Stimulated activated naive B cell treated with anti-CD40 and anti-IgM and Interleukin-4, amounts not matched to agents 10 μg/mL and 1 μg/mL and 100 μg/mL, for 72 hours (primary cell): Measurements from ENCODE around the gene HAND2.

Experiments used
- ATAC-seq, 2 donors: fragments of 150-1000 bp; cut with Tn5 transposase; replicated peaks; 2 replicates each; pipeline ENCODE4 v1.10.0; 2021; ENCODE audit warnings: moderate library complexity in 1 of 2
- DNase-seq: peaks from one replicate; pipeline ENCODE4 v3.0.0; 2021
- H3K27ac Mint-ChIP-seq: one replicate; pipeline ENCODE4 v1.8.0; 2022; ENCODE audit warnings: mild to moderate bottlenecking, mixed read lengths
- H3K27me3 Mint-ChIP-seq, 2 donors: one replicate each; pipeline ENCODE4 v1.8.0; 2022; ENCODE audit warnings: mixed read lengths in 2 of 2
- H3K36me3 Mint-ChIP-seq, 2 donors: one replicate each; pipeline ENCODE4 v1.8.0; 2022; ENCODE audit warnings: mixed read lengths in 2 of 2, mild to moderate bottlenecking in 1 of 2
- H3K4me1 Mint-ChIP-seq, 2 donors: one replicate each; pipeline ENCODE4 v1.8.0; 2022; ENCODE audit warnings: mixed read lengths in 2 of 2, mild to moderate bottlenecking in 1 of 2
- H3K4me3 Mint-ChIP-seq, 2 donors: one replicate each; pipeline ENCODE4 v1.8.0; 2022; ENCODE audit warnings: mild to moderate bottlenecking in 2 of 2, mixed read lengths in 2 of 2, moderate library complexity in 1 of 2
- H3K9me3 Mint-ChIP-seq, 2 donors: one replicate each; pipeline ENCODE4 v1.8.0; 2022; ENCODE audit warnings: mixed read lengths in 2 of 2, mild to moderate bottlenecking in 1 of 2

Gene HAND2

DNA sequence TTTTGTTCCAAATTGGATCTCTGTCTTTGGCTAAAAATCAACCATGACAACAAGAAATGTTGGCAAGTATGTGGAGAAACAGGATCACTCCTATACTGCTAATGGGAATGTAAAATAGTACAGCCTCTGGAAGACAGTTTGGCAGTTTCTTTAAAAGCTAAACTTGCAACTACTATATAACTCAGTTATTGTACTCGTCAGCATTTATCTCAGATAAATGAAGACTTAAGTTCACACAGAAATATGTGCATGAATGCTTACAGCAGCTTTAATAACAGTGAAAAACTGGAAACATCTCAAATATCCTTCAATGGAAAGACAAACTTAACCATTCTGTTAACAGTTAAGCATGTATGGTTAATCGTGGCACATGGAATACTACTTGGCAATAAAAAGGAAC, 15.4 kb upstream of the HAND2 start:
- DNase-seq (no peak), ATAC-seq (no peak)
- H3K4me3 Mint-ChIP-seq: no peak overlapping the region

DNA sequence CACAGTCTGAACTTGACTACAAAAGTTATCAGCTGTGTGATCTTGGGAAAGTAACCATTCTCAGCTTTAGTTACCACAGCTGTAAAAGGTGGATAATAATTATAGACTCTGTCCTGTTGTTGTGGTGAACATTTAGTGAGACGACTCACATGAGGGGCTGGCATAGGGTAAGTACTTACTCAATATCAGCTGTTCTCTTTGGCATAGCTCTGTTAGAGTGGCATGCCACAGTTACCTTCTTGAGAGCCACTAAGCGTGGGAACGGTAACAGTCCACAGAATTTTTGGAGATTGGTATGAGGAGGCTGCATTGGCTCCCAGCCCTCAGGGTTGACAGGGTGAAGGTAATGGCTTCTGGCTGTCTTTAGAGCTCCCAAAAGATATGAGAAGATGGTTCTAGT, 13.2 kb upstream of the HAND2 start:
- peaks cover 6 to 10% of the 10 kb centered on the region in 2 donors for H3K4me1 Mint-ChIP-seq
- no peak for ATAC-seq
- H3K27me3 Mint-ChIP-seq: peaks cover 38 to 60% of the 10 kb centered on the region in 2 donors
- H3K4me3 Mint-ChIP-seq: no peak overlapping the region
- DNase-seq: no peak
- H3K36me3 Mint-ChIP-seq: no peaks in the 10 kb centered on the region
- H3K27ac Mint-ChIP-seq: no peak overlapping the region
- no peaks in the 10 kb centered on the region for H3K9me3 Mint-ChIP-seq

More for the DNA sequence above, 15.4 kb upstream of the HAND2 start:
- Mint-ChIP-seq H3K9me3 (no peaks in the 10 kb centered on the region), H3K27me3 (peaks cover 24 to 55% of the 10 kb centered on the region in 2 donors), H3K4me1 (no peaks in the 10 kb centered on the region), H3K36me3 (no peaks in the 10 kb centered on the region), H3K27ac (no peak overlapping the region)

DNA sequence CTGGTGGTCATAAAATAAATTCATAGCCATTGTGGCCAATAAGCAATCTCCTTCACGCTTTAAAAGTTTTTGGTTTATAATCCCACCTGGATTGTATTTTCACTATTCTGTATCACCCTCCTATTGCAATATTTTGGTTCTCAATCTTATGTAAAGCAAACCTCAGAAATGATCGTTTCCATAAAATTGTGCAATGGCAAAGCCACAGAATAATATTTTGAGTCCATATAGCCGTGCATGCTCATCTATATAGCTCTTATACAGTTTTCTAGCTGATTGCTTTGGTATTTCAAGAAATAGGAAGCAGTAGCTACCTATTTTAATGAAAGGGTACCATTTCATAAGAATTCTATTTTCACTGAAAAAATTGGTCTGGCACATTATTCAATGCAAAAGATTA, 10.0 kb upstream of the HAND2 start:
- no peak overlapping the region for H3K27ac Mint-ChIP-seq
- H3K27me3 Mint-ChIP-seq: peaks cover 53 to 74% of the 10 kb centered on the region in 2 donors
- H3K36me3 Mint-ChIP-seq: no peaks in the 10 kb centered on the region
- H3K9me3 Mint-ChIP-seq: peaks cover 0 to 8% of the 10 kb centered on the region in 2 donors
- ATAC-seq: no peak
- peaks cover 6 to 19% of the 10 kb centered on the region in 2 donors for H3K4me1 Mint-ChIP-seq
- no peak overlapping the region for H3K4me3 Mint-ChIP-seq
- DNase-seq: no peak

DNA sequence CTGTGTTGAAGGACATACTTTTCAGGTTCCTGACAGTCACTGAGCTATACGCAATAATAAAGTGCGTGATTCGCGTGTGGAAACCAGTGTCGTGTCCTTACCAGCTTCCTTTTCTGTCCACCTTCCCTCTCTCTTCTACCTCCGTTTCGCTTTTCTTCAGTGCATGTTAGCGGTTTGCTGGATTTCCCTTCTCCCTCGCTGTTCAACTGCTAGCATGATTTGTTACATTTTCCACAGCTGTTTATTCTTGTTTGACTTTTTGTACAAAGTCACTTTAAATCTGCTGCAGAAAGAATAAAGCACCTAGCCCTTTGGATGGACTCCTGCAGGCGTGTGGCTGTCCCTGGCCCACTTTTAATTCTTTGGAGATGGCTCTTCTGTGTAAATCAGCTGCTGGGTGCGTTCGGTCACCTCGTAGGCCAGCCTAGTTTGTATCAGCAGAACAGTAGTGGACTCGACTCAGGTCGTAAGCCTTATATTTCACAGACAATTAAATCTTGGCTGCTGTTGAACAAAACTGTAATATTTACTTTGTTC, 8.9 kb upstream of the HAND2 start:
- DNase-seq: no peak
- H3K9me3 Mint-ChIP-seq: peaks cover 4 to 12% of the 10 kb centered on the region in 2 donors
- H3K27ac Mint-ChIP-seq: peak overlapping the region; percentile 31
- peaks cover 6 to 19% of the 10 kb centered on the region in 2 donors for H3K4me1 Mint-ChIP-seq
- ATAC-seq: peak in 1 of 2 donors; percentile 12
- H3K4me3 Mint-ChIP-seq: peak overlapping the region; percentile 81 to 82
- H3K27me3 Mint-ChIP-seq: peaks cover 58 to 76% of the 10 kb centered on the region in 2 donors
- peaks cover 0 to 3% of the 10 kb centered on the region in 2 donors for H3K36me3 Mint-ChIP-seq

DNA sequence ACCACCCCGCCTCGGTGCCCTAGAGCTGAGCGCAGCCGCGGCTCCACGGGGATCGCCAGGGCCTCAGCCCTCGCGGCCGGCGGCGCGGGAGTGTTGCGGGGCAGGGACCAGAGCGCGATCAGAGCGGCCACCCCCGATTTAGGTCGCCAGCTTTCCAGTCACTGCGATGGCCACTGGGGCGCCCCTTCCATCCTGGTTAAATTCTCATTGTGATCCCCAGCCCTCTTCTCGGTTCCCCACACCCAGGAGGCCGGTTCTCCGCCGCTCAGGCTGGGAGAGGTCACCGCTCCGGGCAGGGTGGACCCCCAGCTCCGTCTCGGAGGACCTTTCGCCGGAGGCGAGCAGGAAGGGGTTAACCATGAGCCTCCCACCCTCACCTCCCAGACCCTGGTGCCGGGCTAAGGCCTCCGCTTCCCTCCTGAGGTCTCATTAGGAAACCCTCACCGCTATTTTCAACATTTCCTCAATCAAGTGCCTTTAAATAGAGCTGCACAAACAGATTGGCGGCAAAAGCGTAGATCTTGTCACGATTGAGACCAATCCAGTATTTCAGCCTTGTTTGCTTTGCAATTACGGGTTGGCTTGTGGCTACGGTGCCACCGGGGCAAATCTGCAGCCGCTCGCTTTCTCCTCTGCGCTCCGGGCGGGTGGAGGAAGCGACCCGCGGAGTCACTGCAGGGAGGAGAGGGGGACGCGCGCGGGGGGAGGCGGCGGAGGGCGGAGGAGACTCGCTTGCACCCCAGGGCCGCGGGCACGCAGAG, 8.3 kb upstream of the HAND2 start:
- H3K27me3 Mint-ChIP-seq: peaks cover 60 to 75% of the 10 kb centered on the region in 2 donors
- peaks cover 4 to 12% of the 10 kb centered on the region in 2 donors for H3K9me3 Mint-ChIP-seq
- H3K27ac Mint-ChIP-seq: peak overlapping the region; percentile 72
- DNase-seq: no peak
- peak; percentile 10 to 12 for ATAC-seq
- peak overlapping the region; percentile 81 to 82 for H3K4me3 Mint-ChIP-seq
- peaks cover 0 to 3% of the 10 kb centered on the region in 2 donors for H3K36me3 Mint-ChIP-seq
- H3K4me1 Mint-ChIP-seq: peaks cover 6 to 19% of the 10 kb centered on the region in 2 donors

DNA sequence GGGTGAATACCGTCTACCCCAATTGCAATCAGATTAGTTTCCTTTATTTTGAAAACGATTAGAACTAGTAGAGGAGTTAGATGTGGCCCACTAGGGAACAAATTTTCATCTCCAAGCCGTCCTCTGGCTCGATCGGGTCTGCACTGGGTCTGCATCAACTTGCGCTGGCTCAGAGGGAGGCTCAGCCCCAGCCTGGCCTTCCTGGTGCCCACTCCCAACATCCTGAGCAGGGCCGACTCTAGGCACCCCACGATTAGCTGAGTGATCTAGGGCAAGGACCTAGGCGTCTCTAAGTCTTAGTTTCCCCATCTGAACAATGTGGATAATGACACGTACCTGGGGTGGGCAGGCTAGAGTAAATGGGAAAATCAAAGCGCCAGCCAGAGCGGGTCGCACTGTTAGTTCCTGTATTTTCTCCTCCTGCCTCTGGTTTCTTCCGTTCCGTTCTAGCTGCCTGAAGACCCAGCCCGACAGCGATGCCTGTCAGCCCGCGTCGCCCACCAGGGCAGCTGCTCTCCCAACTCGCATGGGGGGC, 7.7 kb upstream of the HAND2 start:
- Mint-ChIP-seq H3K27me3 (peaks cover 64 to 77% of the 10 kb centered on the region in 2 donors), H3K36me3 (peaks cover 0 to 3% of the 10 kb centered on the region in 2 donors), H3K4me3 (peak overlapping the region; percentile 50 to 82), H3K4me1 (peaks cover 6 to 19% of the 10 kb centered on the region in 2 donors), H3K9me3 (peaks cover 5 to 12% of the 10 kb centered on the region in 2 donors), H3K27ac (no peak overlapping the region)
- DNase-seq (no peak), ATAC-seq (no peak)

DNA sequence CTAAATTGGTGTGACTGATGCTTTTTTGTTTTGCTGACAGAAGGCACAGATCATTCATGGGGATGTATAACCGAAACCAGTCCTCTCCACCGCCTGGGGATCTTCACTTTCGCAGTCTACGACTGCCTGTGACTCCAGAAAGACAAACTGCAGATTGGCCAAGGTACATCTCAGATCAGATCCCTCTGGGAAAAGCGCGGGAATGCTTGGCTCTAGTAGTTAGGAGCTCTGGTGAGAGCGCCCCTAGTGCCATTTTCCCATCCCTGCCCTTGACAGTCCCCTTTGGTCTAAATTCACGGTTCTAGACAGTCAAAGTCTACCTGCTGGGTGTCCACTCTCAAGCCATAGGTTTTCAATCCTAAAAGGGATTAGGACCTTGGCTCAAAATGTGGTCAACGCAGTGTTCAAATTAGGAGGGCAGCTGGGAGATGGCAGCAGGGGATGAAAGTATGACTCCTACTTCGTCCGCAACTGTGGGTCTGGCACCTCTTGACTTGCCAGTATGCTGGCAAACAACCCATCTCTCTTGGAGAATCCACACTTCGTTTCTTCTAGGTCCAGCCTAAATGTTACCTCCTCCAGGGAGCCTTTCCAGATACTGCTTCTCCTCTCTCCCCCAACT, 6.9 kb upstream of the HAND2 start:
- peaks cover 0 to 3% of the 10 kb centered on the region in 2 donors for H3K36me3 Mint-ChIP-seq
- peaks cover 71 to 85% of the 10 kb centered on the region in 2 donors for H3K27me3 Mint-ChIP-seq
- no peak overlapping the region for H3K4me3 Mint-ChIP-seq
- no peak overlapping the region for H3K27ac Mint-ChIP-seq
- ATAC-seq (no peak), DNase-seq (no peak)
- peaks cover 6 to 19% of the 10 kb centered on the region in 2 donors for H3K4me1 Mint-ChIP-seq
- H3K9me3 Mint-ChIP-seq: peaks cover 5 to 12% of the 10 kb centered on the region in 2 donors

DNA sequence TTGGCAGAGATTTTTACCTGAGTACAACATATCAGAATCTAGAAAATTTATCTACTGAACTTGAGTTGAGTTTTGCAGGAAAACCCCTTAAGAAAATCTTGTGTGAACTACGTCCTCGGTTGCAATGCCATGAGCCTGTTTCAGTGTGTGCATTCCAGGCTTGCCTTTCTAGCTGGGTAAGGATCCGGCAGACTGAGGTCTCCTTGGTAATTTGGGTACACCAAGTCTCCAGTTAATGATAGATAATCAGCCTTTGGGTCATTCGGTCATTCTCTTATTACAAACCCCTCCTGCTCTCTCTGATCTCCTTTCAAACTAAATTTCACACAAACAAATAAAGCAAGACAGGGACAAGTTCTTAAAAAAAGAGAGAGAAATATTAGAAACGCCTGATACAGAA, 5.9 kb upstream of the HAND2 start:
- Mint-ChIP-seq H3K4me1 (peaks cover 6 to 19% of the 10 kb centered on the region in 2 donors), H3K4me3 (no peak overlapping the region), H3K27ac (no peak overlapping the region), H3K9me3 (peaks cover 5 to 12% of the 10 kb centered on the region in 2 donors), H3K36me3 (peaks cover 0 to 6% of the 10 kb centered on the region in 2 donors), H3K27me3 (peaks cover 79 to 90% of the 10 kb centered on the region in 2 donors)
- no peak for DNase-seq
- no peak for ATAC-seq

DNA sequence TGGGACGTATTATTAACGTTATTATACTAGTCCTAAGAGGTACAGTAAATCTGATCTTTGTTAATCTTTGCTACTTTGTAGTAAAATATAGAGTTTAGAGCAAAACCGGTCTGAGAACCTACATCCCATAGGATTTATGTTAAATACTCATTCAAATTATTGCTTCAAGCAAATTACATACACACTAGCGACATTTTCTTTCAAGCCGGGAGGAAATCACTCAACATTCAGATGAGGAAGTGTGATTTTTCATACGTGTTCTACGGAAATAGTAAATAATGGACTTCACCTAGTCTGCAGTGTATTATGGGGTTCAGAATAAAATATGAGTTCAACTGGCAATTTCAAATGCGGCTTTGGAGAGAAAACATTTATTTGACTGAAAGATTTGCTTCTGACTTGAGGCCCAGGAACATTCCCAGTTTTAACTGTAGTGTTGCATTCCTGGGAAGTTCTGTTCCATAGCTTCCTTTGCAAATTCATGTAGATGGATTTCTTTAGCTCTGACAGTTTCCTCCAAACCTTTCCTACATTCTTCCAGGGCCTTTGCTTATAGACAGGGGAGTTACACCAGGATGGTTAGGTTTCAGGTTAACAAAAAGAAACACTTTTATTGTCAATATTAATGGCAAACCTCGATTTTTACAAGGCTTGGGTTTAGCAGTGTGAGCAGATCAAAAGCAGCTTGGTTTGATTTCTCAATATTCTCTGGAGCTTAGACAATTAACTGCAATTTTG, 5.3 kb upstream of the HAND2 start:
- Mint-ChIP-seq H3K27me3 (peaks cover 86 to 95% of the 10 kb centered on the region in 2 donors), H3K4me3 (no peak overlapping the region), H3K9me3 (peaks cover 5 to 12% of the 10 kb centered on the region in 2 donors), H3K36me3 (peaks cover 0 to 6% of the 10 kb centered on the region in 2 donors), H3K27ac (no peak overlapping the region), H3K4me1 (peaks cover 6 to 22% of the 10 kb centered on the region in 2 donors)
- DNase-seq: no peak
- no peak for ATAC-seq

DNA sequence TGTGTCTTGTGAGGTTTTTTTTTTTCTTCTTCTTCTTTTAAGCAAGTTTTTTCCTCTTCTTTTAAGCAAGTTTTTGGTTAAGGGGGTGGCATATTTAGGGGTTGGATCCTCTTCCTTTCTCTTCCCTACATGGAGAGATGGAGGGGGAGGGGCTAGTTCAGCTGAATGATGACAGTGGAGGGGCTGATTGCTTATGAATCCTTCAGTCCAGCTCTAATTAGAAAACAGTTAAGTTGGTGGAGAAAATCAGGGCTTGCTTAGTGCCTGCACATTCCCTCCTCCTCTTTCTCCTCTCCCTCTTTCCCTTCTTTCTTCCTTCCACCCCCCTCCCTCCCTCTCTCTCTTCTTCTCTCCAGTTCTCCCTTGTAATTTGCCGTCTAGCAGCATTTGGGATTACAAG, 4.4 kb upstream of the HAND2 start:
- Mint-ChIP-seq H3K36me3 (peaks cover 3 to 6% of the 10 kb centered on the region in 2 donors), H3K27me3 (peaks cover 88 to 97% of the 10 kb centered on the region in 2 donors), H3K4me3 (no peak overlapping the region), H3K9me3 (peaks cover 5 to 12% of the 10 kb centered on the region in 2 donors), H3K4me1 (peaks cover 8 to 31% of the 10 kb centered on the region in 2 donors), H3K27ac (no peak overlapping the region)
- no peak for DNase-seq
- no peak for ATAC-seq

DNA sequence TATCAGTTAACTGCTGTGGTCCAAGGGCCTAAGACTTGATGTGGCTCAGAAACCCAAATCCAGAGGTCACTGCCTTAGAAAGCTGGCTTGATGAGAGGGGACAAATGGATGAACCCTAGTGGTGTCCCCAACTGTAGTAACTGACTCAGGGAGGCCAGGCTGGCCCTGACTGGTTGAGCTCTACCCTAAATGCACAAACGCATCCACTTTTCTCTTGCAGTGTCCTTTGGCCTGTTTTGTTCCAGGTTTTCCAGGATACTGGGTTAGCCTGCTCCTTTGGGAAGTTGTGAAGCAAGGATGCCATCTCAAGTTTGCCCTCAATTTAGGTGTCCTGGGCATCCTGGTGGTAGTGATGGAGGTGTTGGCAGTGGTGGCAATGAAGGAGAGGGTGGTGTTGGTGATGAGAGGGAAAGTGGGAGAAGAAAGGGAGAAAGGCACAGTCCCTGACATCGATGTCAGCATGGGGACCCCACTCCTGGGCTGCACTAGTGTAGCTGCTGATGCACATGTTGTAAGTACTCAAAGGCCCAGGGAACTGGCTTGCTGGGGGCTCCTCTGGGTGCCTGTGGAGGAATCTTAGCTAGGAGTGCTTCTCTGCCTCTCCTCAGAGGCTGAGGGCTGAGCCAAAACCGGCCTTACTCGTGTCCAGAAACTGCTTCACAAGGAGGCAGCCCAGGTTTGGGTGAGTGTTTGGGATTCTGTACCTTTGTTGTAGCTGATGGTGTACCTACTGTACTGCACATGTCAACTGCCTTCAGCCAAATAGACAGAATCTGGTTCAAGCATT, 2.9 kb upstream of the HAND2 start:
- Mint-ChIP-seq H3K9me3 (peaks cover 7 to 16% of the 10 kb centered on the region in 2 donors), H3K4me3 (no peak overlapping the region), H3K27me3 (peaks cover 84 to 92% of the 10 kb centered on the region in 2 donors), H3K27ac (no peak overlapping the region), H3K36me3 (peaks cover 11 to 13% of the 10 kb centered on the region in 2 donors), H3K4me1 (peaks cover 3 to 26% of the 10 kb centered on the region in 2 donors)
- no peak for DNase-seq
- no peak for ATAC-seq

DNA sequence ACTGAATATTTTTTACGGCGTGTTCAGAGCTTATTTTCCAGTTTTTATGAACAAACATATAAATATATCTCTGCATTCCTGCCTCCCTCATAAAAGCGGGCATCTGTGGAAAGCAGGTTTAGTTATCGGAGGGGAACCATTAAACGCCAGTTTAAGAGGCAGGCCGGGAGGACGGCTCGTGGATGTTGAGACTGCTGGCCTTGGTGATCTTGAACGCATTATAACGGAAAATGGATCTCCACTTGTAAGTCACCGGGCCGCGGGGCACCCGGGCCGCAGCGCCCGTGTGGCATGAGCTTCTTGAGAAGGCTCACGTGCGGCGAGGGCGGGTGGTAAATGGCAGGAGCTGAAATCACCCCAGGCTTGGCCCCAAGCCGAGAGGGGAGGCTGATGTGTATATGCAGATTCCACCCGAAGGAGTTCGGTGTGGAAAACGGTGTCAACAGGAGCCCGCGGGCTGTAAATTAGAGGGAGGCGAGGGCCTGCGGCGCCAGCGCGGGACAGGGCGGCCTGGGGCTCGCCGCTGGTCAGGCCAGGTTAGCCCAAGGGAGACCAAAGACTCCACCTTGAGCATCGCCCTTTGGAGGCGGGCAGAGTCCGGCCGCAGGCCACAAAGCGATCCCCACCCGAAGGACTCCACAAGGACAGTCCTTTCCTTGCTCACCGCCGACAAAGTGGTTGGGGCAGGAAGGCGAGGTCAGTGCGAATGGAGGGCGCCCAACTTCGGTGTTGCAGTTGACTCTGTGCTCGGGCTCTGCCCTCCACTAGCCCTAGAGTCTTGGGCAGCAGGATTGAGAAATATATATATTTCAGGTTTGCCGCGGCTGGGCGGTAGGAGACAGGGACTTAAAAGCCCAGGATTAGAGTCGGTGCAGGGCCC, 1.3 kb upstream of the HAND2 start:
- peaks cover 9 to 12% of the 10 kb centered on the region in 2 donors for H3K9me3 Mint-ChIP-seq
- H3K36me3 Mint-ChIP-seq: peaks cover 11 to 15% of the 10 kb centered on the region in 2 donors
- peak overlapping the region; percentile 59 for H3K27ac Mint-ChIP-seq
- DNase-seq: no peak
- no peak overlapping the region for H3K4me3 Mint-ChIP-seq
- H3K27me3 Mint-ChIP-seq: peaks cover 82 to 91% of the 10 kb centered on the region in 2 donors
- peaks cover 3 to 21% of the 10 kb centered on the region in 2 donors for H3K4me1 Mint-ChIP-seq
- ATAC-seq: no peak
